GM10248 (cell line): ENCODE measurements around the gene GPR89A.

Experiments
- CTCF ChIA-PET: fragments of 300-600 bp; sonication (Branson Sonifier 250); formaldehyde crosslinking; extraction: SDS; loops from one replicate; lab custom pipeline; 2021; ENCODE audit warnings: antibody characterized with exemption; lab: Yijun Ruan, JAX
- POLR2A ChIA-PET: fragments of 350-650 bp; sonication (Branson Sonifier 250); formaldehyde crosslinking; extraction: SDS; loops from one replicate; lab custom pipeline; 2020; ENCODE audit warnings: antibody characterized with exemption; lab: Yijun Ruan, JAX
- DNase-seq: peaks from one replicate; pipeline ENCODE4 v3.0.0; 2012; ENCODE audit errors: extremely low spot score
- CTCF ChIP-seq: IDR thresholded peaks from 2 replicates; pipeline ENCODE4 v1.5.1; 2012; ENCODE audit warnings: mild to moderate bottlenecking, low read depth; ENCODE audit errors: extremely low read depth, missing control alignments, control extremely low read depth

The GPR89A gene

GRCh38 chr1:145690587-145691558 is 83.1 kb downstream of the GPR89A start:
- DNase-seq = peak; percentile 62
- CTCF ChIA-PET = interaction anchor here (1.0 to 2.7 kb wide), 4 partner anchors 9 to 30 kb away, joined by 3 to 6 read pairs (median 4); no protein-coding TSS in a partner anchor
- POLR2A ChIA-PET = no interaction called here
- TF ChIP-seq CTCF = no peak

DNA sequence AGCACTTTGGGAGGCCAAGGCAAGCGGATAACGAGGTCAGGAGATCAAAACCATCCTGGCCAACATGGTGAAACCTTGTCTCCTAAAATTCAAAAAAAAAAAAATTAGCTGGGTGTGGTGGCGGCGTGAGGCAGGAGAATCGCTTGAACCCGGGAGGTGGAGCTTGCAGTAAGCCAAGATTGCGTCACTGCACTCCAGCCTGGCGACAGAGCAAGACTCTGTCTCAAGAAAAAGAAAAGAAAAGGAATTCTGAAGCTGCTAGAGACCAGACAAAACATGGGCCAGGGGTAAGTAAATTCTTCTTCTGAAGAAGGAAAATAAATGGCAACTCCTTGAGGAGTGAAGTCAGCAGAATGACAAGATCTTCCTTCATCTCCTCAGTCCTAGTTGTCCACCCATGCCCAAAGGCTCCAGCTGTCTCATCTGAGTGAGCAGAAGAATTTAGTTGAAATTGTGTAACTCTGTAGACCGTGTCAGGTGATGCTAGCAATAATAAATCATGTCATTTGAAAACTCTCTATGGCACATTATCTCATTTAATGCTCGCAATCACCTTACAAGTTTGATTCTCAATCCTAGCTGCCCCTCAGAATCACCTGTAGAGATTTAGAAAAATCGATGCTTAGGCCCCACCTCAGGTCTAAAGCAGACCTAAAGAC is 85.1 kb downstream of the GPR89A start:
- no peak for DNase-seq
- ChIA-PET POLR2A (no interaction called here), CTCF (interaction anchor here (1.3 kb wide), 1 partner anchor 28 kb away, joined by 6 read pairs; no protein-coding TSS in a partner anchor)
- TF ChIP-seq CTCF = no peak

- TF ChIP-seq CTCF = no peak
- DNase-seq = no peak
- CTCF ChIA-PET = interaction anchor here (0.8 to 1.5 kb wide), 2 partner anchors 25 to 26 kb away, joined by 3 read pairs; no protein-coding TSS in a partner anchor
Measured at GRCh38 chr1:145695821-145696629, 88.2 kb downstream of the GPR89A start.

GRCh38 chr1:145696630-145696960 is 88.8 kb downstream of the GPR89A start:
- CTCF ChIA-PET = interaction anchor here (1.5 kb wide), 1 partner anchor 24 kb away, joined by 3 read pairs; no protein-coding TSS in a partner anchor
- POLR2A ChIA-PET = no interaction called here
- no peak for DNase-seq
- no peak for TF ChIP-seq CTCF

More at GRCh38 chr1:145695821-145696629, 88.2 kb downstream of the GPR89A start:
- POLR2A ChIA-PET = no interaction called here

- CTCF ChIA-PET = interaction anchor here (8.6 kb wide), 1 partner anchor 20 kb away, joined by 59 read pairs; no protein-coding TSS in a partner anchor
Measured at GRCh38 chr1:145701306-145701862, 93.6 kb downstream of the GPR89A start.

More at GRCh38 chr1:145701306-145701862, 93.6 kb downstream of the GPR89A start:
- no peak for DNase-seq
- no peak for TF ChIP-seq CTCF
- POLR2A ChIA-PET = no interaction called here
